Loucy (cell line): ENCODE results near the gene PHACTR3.

ENCODE experiments used
- H2AFZ ChIP-seq: fragments of 200-600 bp; sonication (generic); 2 replicates; pipeline ENCODE4 v1.6.0; 2016; ENCODE audit warnings: antibody characterized with exemption, mild to moderate bottlenecking, low read length, moderate library complexity
- H3F3A ChIP-seq: fragments of 200-600 bp; 2 replicates; pipeline ENCODE4 v1.6.0; 2016; ENCODE audit warnings: antibody characterized with exemption, low read depth, mild to moderate bottlenecking
- H3K27me3 ChIP-seq: fragments of 200-600 bp; sonication (generic); 2 replicates; pipeline ENCODE4 v1.6.1; 2014; ENCODE audit warnings: low read length, mild to moderate bottlenecking; ENCODE audit not compliant: insufficient read depth, poor library complexity, severe bottlenecking
- H3K36me3 ChIP-seq: fragments of 200-600 bp; sonication (generic); 2 replicates; pipeline ENCODE4 v1.6.1; 2016; ENCODE audit warnings: low read length; ENCODE audit not compliant: insufficient read depth
- H3K4me1 ChIP-seq: fragments of 200-600 bp; sonication (generic); 2 replicates; pipeline ENCODE4 v1.5.1; 2014; ENCODE audit warnings: low read length, mild to moderate bottlenecking; ENCODE audit not compliant: insufficient read depth, poor library complexity, severe bottlenecking
- H3K4me2 ChIP-seq: fragments of 200-600 bp; sonication (generic); 2 replicates; pipeline ENCODE4 v1.6.0; 2014; ENCODE audit warnings: antibody characterized with exemption, low read length, low read depth, mild to moderate bottlenecking; ENCODE audit not compliant: poor library complexity, severe bottlenecking
- H3K4me3 ChIP-seq: fragments of 200-600 bp; sonication (generic); 2 replicates; pipeline ENCODE4 v1.5.1; 2014; ENCODE audit warnings: low read length, mild to moderate bottlenecking, mixed read lengths; ENCODE audit not compliant: poor library complexity, severe bottlenecking
- H3K79me2 ChIP-seq: fragments of 200-600 bp; sonication (generic); 2 replicates; pipeline ENCODE4 v1.6.1; 2014; ENCODE audit warnings: low read length; ENCODE audit not compliant: insufficient read depth
- H3K9ac ChIP-seq: fragments of 200-600 bp; sonication (generic); 2 replicates; pipeline ENCODE4 v1.6.0; 2014; ENCODE audit warnings: mild to moderate bottlenecking, low read depth, low read length, moderate library complexity; ENCODE audit not compliant: poor library complexity, severe bottlenecking
- H3K9me2 ChIP-seq: fragments of 200-600 bp; sonication (generic); replicated peaks from 2 replicates; pipeline ENCODE4 v1.6.1; 2016; ENCODE audit warnings: low read depth, low read length, mixed read lengths
- H3K9me3 ChIP-seq: fragments of 200-600 bp; sonication (generic); 2 replicates; pipeline ENCODE4 v1.6.1; 2014; ENCODE audit warnings: mild to moderate bottlenecking, antibody characterized with exemption, low read length, low read depth; ENCODE audit not compliant: insufficient read depth
- H4K20me1 ChIP-seq: fragments of 200-600 bp; sonication (generic); 2 replicates; pipeline ENCODE4 v1.6.0; 2014; ENCODE audit warnings: antibody characterized with exemption, low read length, mild to moderate bottlenecking; ENCODE audit not compliant: insufficient read depth, poor library complexity, severe bottlenecking
- EZH2phosphoT487 ChIP-seq: fragments of 200-600 bp; IDR thresholded peaks from 2 replicates; pipeline ENCODE4 v1.6.1; 2018; ENCODE audit warnings: antibody characterized with exemption, mild to moderate bottlenecking, moderate library complexity, borderline replicate concordance
- TF ChIP-seq, protein P1 (sequence below): fragments of 200-600 bp; sonication (generic); conservative IDR thresholded peaks from 2 replicates; pipeline ENCODE4 v1.5.1; 2014; ENCODE audit warnings: mild to moderate bottlenecking, antibody characterized with exemption, low read length

Gene PHACTR3

DNA sequence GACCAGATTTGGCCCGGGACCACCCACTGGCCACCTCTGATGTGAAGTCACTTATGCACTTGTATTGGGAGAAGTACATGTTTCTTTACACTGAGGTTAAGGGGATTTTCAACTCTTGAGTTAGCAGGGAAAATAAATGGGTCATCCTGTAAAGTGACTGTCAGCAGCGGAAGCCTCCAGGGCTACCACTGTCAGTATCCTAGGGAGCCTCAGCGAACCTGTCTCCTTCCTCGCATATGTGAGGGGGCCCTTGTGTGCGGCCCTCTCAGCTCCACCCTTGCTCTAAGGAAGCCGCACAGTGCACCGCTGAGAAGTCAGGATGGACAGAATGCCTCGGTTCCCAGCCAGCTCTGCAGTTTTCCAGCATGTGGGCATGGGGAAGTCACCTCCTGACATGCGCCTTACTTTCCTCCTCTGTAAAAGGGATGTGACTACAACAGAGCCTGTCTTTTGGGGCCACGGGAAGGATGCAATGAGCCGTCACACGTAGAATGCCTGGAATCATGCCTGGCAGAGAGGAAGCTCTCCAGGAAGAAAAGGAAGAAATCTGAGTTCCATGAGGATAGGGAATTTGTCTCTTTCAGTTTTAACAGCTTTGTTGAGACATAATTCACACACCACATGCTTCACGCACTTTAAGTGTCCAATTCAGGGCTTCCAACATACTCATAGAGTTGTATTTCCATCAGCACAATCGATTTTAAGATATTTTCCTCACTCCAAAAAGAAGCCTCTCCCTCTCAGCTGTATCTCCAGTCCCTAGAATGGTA, 213.7 kb downstream of the PHACTR3 start:
- Histone ChIP-seq H4K20me1 (no peaks in the 10 kb centered on the region), H3K79me2 (no peaks in the 10 kb centered on the region), H3K4me3 (no peak overlapping the region), H3K4me2 (no peak overlapping the region), H3K27me3 (no peaks in the 10 kb centered on the region), H3K36me3 (peaks cover 16% of the 10 kb centered on the region; the same call in 1 of the 2 replicates), H2AFZ (no peak overlapping the region), H3K4me1 (no peaks in the 10 kb centered on the region), H3K9me3 (no peaks in the 10 kb centered on the region), H3F3A (no peaks in the 10 kb centered on the region), H3K9me2 (no peaks in the 10 kb centered on the region), H3K9ac (no peak overlapping the region)
- TF ChIP-seq, protein P1, sequence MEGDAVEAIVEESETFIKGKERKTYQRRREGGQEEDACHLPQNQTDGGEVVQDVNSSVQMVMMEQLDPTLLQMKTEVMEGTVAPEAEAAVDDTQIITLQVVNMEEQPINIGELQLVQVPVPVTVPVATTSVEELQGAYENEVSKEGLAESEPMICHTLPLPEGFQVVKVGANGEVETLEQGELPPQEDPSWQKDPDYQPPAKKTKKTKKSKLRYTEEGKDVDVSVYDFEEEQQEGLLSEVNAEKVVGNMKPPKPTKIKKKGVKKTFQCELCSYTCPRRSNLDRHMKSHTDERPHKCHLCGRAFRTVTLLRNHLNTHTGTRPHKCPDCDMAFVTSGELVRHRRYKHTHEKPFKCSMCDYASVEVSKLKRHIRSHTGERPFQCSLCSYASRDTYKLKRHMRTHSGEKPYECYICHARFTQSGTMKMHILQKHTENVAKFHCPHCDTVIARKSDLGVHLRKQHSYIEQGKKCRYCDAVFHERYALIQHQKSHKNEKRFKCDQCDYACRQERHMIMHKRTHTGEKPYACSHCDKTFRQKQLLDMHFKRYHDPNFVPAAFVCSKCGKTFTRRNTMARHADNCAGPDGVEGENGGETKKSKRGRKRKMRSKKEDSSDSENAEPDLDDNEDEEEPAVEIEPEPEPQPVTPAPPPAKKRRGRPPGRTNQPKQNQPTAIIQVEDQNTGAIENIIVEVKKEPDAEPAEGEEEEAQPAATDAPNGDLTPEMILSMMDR: no peak
- TF ChIP-seq EZH2phosphoT487: no peak

- no peaks in the 10 kb centered on the region for H3K4me1 ChIP-seq
- no peaks in the 10 kb centered on the region for H4K20me1 ChIP-seq
- no peaks in the 10 kb centered on the region for H3K27me3 ChIP-seq
- H3K9me3 ChIP-seq: no peaks in the 10 kb centered on the region
- no peak overlapping the region for H3K4me2 ChIP-seq
- no peak overlapping the region for H3K9ac ChIP-seq
- no peaks in the 10 kb centered on the region for H3K9me2 ChIP-seq
- no peak overlapping the region for H2AFZ ChIP-seq
- H3K36me3 ChIP-seq: peaks cover 19% of the 10 kb centered on the region; the same call in 1 of the 2 replicates
- no peak overlapping the region for H3K4me3 ChIP-seq
- H3F3A ChIP-seq: no peaks in the 10 kb centered on the region
- H3K79me2 ChIP-seq: no peaks in the 10 kb centered on the region
- no peak for TF ChIP-seq EZH2phosphoT487
- TF ChIP-seq, protein P1: no peak
Measured at GRCh38 chr20:59818911-59819310, 214.6 kb downstream of the PHACTR3 start.

GRCh38 chr20:59819496-59820203, 215.3 kb downstream of the PHACTR3 start:
- Histone ChIP-seq H4K20me1 (no peaks in the 10 kb centered on the region), H3K4me3 (no peak overlapping the region), H3K79me2 (no peaks in the 10 kb centered on the region), H3K9ac (no peak overlapping the region), H3F3A (no peaks in the 10 kb centered on the region), H3K9me2 (no peaks in the 10 kb centered on the region), H3K4me1 (no peaks in the 10 kb centered on the region), H2AFZ (no peak overlapping the region), H3K36me3 (peaks cover 19% of the 10 kb centered on the region; the same call in 1 of the 2 replicates), H3K27me3 (no peaks in the 10 kb centered on the region), H3K4me2 (no peak overlapping the region), H3K9me3 (no peaks in the 10 kb centered on the region)
- TF ChIP-seq, protein P1: no peak
- TF ChIP-seq EZH2phosphoT487: no peak
